Measurements from ENCODE around the gene SPAG17. TPM values are rescaled to one million over a fixed set of nuclear protein-coding genes. Genes with fewer than 3 reads are reported as not detected.

SPAG17 gene
- total and polyA plus RNA-seq, 2 donors (not counting 1 experiment from before 2014, with no cell fraction given): not detected

GRCh38 chr1:117964290-117965038 is 220.6 kb downstream of the SPAG17 start:
- Histone ChIP-seq H3K9ac (ENCODE audit: low read length) (no peak overlapping the region), H3K4me1 (ENCODE audit: control insufficient read depth in 2 of 2, insufficient read depth in 2 of 2, low read length in 2 of 2) (peaks cover 5 to 9% of the 10 kb centered on the region in 2 donors), H3K27me3 (replicated peaks in 1 of 4; ENCODE audit: control extremely low read depth in 1 of 4, control insufficient read depth in 3 of 4, insufficient read depth in 4 of 4, low read length in 3 of 4) (no peaks in the 10 kb centered on the region), H3K79me2 (ENCODE audit: control insufficient read depth, insufficient read depth, low read length) (no peaks in the 10 kb centered on the region), H4K20me1 (ENCODE audit: control insufficient read depth, insufficient read depth, low read length, poor library complexity, severe bottlenecking) (no peaks in the 10 kb centered on the region), H2AFZ (ENCODE audit: insufficient read depth, low read depth, low read length, poor library complexity, severe bottlenecking) (no peak overlapping the region), H3K27ac (ENCODE audit: low read length in 2 of 2) (no peak overlapping the region), H3K4me3 (ENCODE audit: control extremely low read depth in 1 of 5, extremely low read depth in 1 of 5, insufficient read depth in 1 of 5, low read depth in 2 of 5, low read length in 4 of 5) (no peak overlapping the region), H3K36me3 (replicated peaks in 1 of 2; ENCODE audit: control extremely low read depth in 1 of 2, control insufficient read depth in 1 of 2, extremely low read depth in 1 of 2, insufficient read depth in 2 of 2, low read length in 1 of 2) (peaks cover 3 to 12% of the 10 kb centered on the region in 2 experiments), H3K9me3 (ENCODE audit: control extremely low read depth in 1 of 3, control insufficient read depth in 2 of 3, insufficient read depth in 1 of 3, low read length in 2 of 3) (no peaks in the 10 kb centered on the region), H3K4me2 (replicated peaks; ENCODE audit: low read depth, low read length, poor library complexity, severe bottlenecking) (no peak overlapping the region)
- 90% methylated on average over 3 of the region's 3 CpGs for WGBS (ENCODE audit: insufficient coverage)
- H3K27ac Mint-ChIP-seq: no peak overlapping the region
- POLR2A ChIA-PET: no interaction called here
- TF ChIP-seq CTCF (IDR thresholded peaks at IDR 0.05) (no peak), EZH2 (IDR thresholded peaks at IDR 0.05; ENCODE audit: borderline replicate concordance, insufficient read depth, low read depth, low read length, poor library complexity, severe bottlenecking) (no peak)
- CTCF ChIA-PET: no interaction called here
- no peak for DNase-seq
- no peaks in the 10 kb centered on the region for H3K9me3 Mint-ChIP-seq (ENCODE audit: insufficient read depth)
- no peak overlapping the region for H3K4me3 Mint-ChIP-seq
- peaks cover 12% of the 10 kb centered on the region for H3K4me1 Mint-ChIP-seq
- no peak for ATAC-seq (ENCODE audit: low read depth)
- H3K27me3 Mint-ChIP-seq: no peaks in the 10 kb centered on the region
- intact Hi-C loops (cut with micrococcal nuclease): no loop called here

DNA sequence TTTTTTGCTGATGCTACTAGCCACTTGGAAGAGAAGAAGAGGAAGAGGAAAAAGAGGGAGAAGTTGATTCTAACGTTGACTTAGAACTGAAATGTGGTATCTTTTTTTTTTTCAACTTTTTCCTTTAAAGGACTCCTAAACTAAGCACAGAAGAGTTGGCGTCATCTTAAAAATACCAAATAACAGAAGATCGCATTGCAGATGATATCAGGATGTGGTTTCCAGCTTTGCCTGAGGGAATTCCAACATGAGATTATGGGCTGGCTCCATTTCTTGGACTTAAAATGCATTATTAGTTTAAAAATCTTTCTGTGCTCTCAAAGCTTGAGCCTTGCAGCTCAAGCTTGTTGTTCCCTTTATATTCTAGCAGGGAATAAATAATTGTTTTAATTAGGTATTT is 225.7 kb downstream of the SPAG17 start:
- peaks cover 15 to 53% of the 10 kb centered on the region in 2 experiments for H3K36me3 ChIP-seq (replicated peaks in 1 of 2; ENCODE audit: control extremely low read depth in 1 of 2, control insufficient read depth in 1 of 2, extremely low read depth in 1 of 2, insufficient read depth in 2 of 2, low read length in 1 of 2)
- ChIA-PET POLR2A (no interaction called here), CTCF (interaction anchor here (0.6 kb wide), 1 partner anchor 563 kb away, joined by 4 read pairs; no protein-coding TSS in a partner anchor)
- H3K27ac ChIP-seq (ENCODE audit: low read length in 2 of 2): no peak overlapping the region
- no peak overlapping the region for H2AFZ ChIP-seq (ENCODE audit: insufficient read depth, low read depth, low read length, poor library complexity, severe bottlenecking)
- H3K79me2 ChIP-seq (ENCODE audit: control insufficient read depth, insufficient read depth, low read length): no peaks in the 10 kb centered on the region
- no peaks in the 10 kb centered on the region for H3K4me1 ChIP-seq (ENCODE audit: control insufficient read depth in 2 of 2, insufficient read depth in 2 of 2, low read length in 2 of 2)
- H3K9ac ChIP-seq (ENCODE audit: low read length): no peak overlapping the region
- no peak overlapping the region for H3K4me3 Mint-ChIP-seq
- H3K27me3 Mint-ChIP-seq: no peaks in the 10 kb centered on the region
- intact Hi-C loops (cut with micrococcal nuclease): no loop called here
- ATAC-seq (ENCODE audit: low read depth) (no peak), DNase-seq (no peak)
- H3K4me2 ChIP-seq (replicated peaks; ENCODE audit: low read depth, low read length, poor library complexity, severe bottlenecking): no peak overlapping the region
- H3K9me3 Mint-ChIP-seq (ENCODE audit: insufficient read depth): no peaks in the 10 kb centered on the region
- TF ChIP-seq CTCF (IDR thresholded peaks at IDR 0.05): no peak
- no peak for TF ChIP-seq EZH2 (IDR thresholded peaks at IDR 0.05; ENCODE audit: borderline replicate concordance, insufficient read depth, low read depth, low read length, poor library complexity, severe bottlenecking)
- no peaks in the 10 kb centered on the region for H3K4me1 Mint-ChIP-seq
- H3K4me3 ChIP-seq (ENCODE audit: control extremely low read depth in 1 of 5, extremely low read depth in 1 of 5, insufficient read depth in 1 of 5, low read depth in 2 of 5, low read length in 4 of 5): no peak overlapping the region
- no peaks in the 10 kb centered on the region for H3K27me3 ChIP-seq (replicated peaks in 1 of 4; ENCODE audit: control extremely low read depth in 1 of 4, control insufficient read depth in 3 of 4, insufficient read depth in 4 of 4, low read length in 3 of 4)
- H4K20me1 ChIP-seq (ENCODE audit: control insufficient read depth, insufficient read depth, low read length, poor library complexity, severe bottlenecking): no peaks in the 10 kb centered on the region
- H3K9me3 ChIP-seq (ENCODE audit: control extremely low read depth in 1 of 3, control insufficient read depth in 2 of 3, insufficient read depth in 1 of 3, low read length in 2 of 3): no peaks in the 10 kb centered on the region
- WGBS (ENCODE audit: insufficient coverage): no CpG with 5 or more reads among the region's 3 CpGs
- no peak overlapping the region for H3K27ac Mint-ChIP-seq

All from B cell (primary cell).